ENCODE measurements around the gene EPB41. TPM values are rescaled to one million over a fixed set of nuclear protein-coding genes. Genes with fewer than 3 reads are reported as not detected.
"Not testable (repeated sequence)": the region's sequence is repeated elsewhere in the genome, so short reads cannot be mapped to it uniquely, and the experiment has no call there.

The EPB41 gene
- total and polyA plus RNA-seq, 2 experiments from 2014 or later, result 13.2 to 60.8 TPM

- no peak for TF ChIP-seq EZH2phosphoT487 (IDR thresholded peaks at IDR 0.05; ENCODE audit: low read depth, severe bottlenecking, unreplicated experiment)
- TF ChIP-seq EZH2 (IDR thresholded peaks at IDR 0.05; ENCODE audit: borderline replicate concordance), result no peak
- TF ChIP-seq, protein P1, sequence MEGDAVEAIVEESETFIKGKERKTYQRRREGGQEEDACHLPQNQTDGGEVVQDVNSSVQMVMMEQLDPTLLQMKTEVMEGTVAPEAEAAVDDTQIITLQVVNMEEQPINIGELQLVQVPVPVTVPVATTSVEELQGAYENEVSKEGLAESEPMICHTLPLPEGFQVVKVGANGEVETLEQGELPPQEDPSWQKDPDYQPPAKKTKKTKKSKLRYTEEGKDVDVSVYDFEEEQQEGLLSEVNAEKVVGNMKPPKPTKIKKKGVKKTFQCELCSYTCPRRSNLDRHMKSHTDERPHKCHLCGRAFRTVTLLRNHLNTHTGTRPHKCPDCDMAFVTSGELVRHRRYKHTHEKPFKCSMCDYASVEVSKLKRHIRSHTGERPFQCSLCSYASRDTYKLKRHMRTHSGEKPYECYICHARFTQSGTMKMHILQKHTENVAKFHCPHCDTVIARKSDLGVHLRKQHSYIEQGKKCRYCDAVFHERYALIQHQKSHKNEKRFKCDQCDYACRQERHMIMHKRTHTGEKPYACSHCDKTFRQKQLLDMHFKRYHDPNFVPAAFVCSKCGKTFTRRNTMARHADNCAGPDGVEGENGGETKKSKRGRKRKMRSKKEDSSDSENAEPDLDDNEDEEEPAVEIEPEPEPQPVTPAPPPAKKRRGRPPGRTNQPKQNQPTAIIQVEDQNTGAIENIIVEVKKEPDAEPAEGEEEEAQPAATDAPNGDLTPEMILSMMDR (IDR thresholded peaks at IDR 0.05; ENCODE audit: poor library complexity), result no peak
- Histone ChIP-seq H3K27me3 (no peaks in the 10 kb centered on the region), H3K4me3 (no peak overlapping the region), H3K79me2 (no peaks in the 10 kb centered on the region), H2AFZ (no peak overlapping the region), H3K9me3 (ENCODE audit: low read depth) (no peaks in the 10 kb centered on the region), H3K9me2 (replicated peaks; ENCODE audit: insufficient read depth) (no peaks in the 10 kb centered on the region), H3K27ac (no peak overlapping the region), H4K20me1 (ENCODE audit: insufficient read depth, poor library complexity, severe bottlenecking) (no peaks in the 10 kb centered on the region), H3K36me3 (replicated peaks; ENCODE audit: insufficient read depth, low read depth) (no peaks in the 10 kb centered on the region), H3K4me1 (ENCODE audit: insufficient read depth) (no peaks in the 10 kb centered on the region), H3K4me2 (no peak overlapping the region)
- WGBS (ENCODE audit: low lambda C conversion rate, missing lambda C conversion rate), result 94% methylated on average over 1 of the region's 1 CpG
- DNase-seq (ENCODE audit: low spot score), result no peak
Measured at GRCh38 chr1:29100487-29100886, 186.1 kb downstream of the EPB41 start.

- WGBS (ENCODE audit: low lambda C conversion rate, missing lambda C conversion rate), result 62% methylated on average over 6 of the region's 6 CpGs
Measured at GRCh38 chr1:29105822-29106221, 191.5 kb downstream of the EPB41 start.

GRCh38 chr1:29108041-29108440, 193.7 kb downstream of the EPB41 start:
- H3K79me2 ChIP-seq; H3K9me3 ChIP-seq (ENCODE audit: low read depth); H3K36me3 ChIP-seq (replicated peaks; ENCODE audit: insufficient read depth, low read depth); H3K27me3 ChIP-seq; H3K4me2 ChIP-seq; H4K20me1 ChIP-seq (ENCODE audit: insufficient read depth, poor library complexity, severe bottlenecking); H3K27ac ChIP-seq; H3K4me1 ChIP-seq (ENCODE audit: insufficient read depth); H2AFZ ChIP-seq; DNase-seq (ENCODE audit: low spot score); H3K9me2 ChIP-seq (replicated peaks; ENCODE audit: insufficient read depth); H3K4me3 ChIP-seq: not testable (repeated sequence)
- 89% methylated on average over 6 of the region's 6 CpGs for WGBS (ENCODE audit: low lambda C conversion rate, missing lambda C conversion rate)

More at GRCh38 chr1:29105822-29106221, 191.5 kb downstream of the EPB41 start:
- Histone ChIP-seq H3K4me2 (no peak overlapping the region), H3K27me3 (no peaks in the 10 kb centered on the region), H3K9me3 (ENCODE audit: low read depth) (no peaks in the 10 kb centered on the region), H2AFZ (no peak overlapping the region), H3K4me1 (ENCODE audit: insufficient read depth) (no peaks in the 10 kb centered on the region), H3K36me3 (replicated peaks; ENCODE audit: insufficient read depth, low read depth) (no peaks in the 10 kb centered on the region), H3K27ac (no peak overlapping the region), H4K20me1 (ENCODE audit: insufficient read depth, poor library complexity, severe bottlenecking) (no peaks in the 10 kb centered on the region), H3K4me3 (no peak overlapping the region), H3K9me2 (replicated peaks; ENCODE audit: insufficient read depth) (no peaks in the 10 kb centered on the region), H3K79me2 (no peaks in the 10 kb centered on the region)
- TF ChIP-seq, protein P1 (IDR thresholded peaks at IDR 0.05; ENCODE audit: poor library complexity), result no peak
- TF ChIP-seq EZH2phosphoT487 (IDR thresholded peaks at IDR 0.05; ENCODE audit: low read depth, severe bottlenecking, unreplicated experiment) (no peak), EZH2 (IDR thresholded peaks at IDR 0.05; ENCODE audit: borderline replicate concordance) (no peak)
- no peak for DNase-seq (ENCODE audit: low spot score)

- Histone ChIP-seq H3K79me2 (no peaks in the 10 kb centered on the region), H3K4me3 (no peak overlapping the region), H3K9me2 (replicated peaks; ENCODE audit: insufficient read depth) (no peaks in the 10 kb centered on the region), H3K36me3 (replicated peaks; ENCODE audit: insufficient read depth, low read depth) (no peaks in the 10 kb centered on the region), H4K20me1 (ENCODE audit: insufficient read depth, poor library complexity, severe bottlenecking) (no peaks in the 10 kb centered on the region), H3K4me2 (no peak overlapping the region), H3K9me3 (ENCODE audit: low read depth) (no peaks in the 10 kb centered on the region), H3K4me1 (ENCODE audit: insufficient read depth) (no peaks in the 10 kb centered on the region), H3K27ac (no peak overlapping the region), H3K27me3 (no peaks in the 10 kb centered on the region), H2AFZ (no peak overlapping the region)
- no peak for DNase-seq (ENCODE audit: low spot score)
- 89% methylated on average over 7 of the region's 7 CpGs for WGBS (ENCODE audit: low lambda C conversion rate, missing lambda C conversion rate)
- TF ChIP-seq, protein P1 (IDR thresholded peaks at IDR 0.05; ENCODE audit: poor library complexity), result no peak
- TF ChIP-seq EZH2 (IDR thresholded peaks at IDR 0.05; ENCODE audit: borderline replicate concordance), result no peak
- TF ChIP-seq EZH2phosphoT487 (IDR thresholded peaks at IDR 0.05; ENCODE audit: low read depth, severe bottlenecking, unreplicated experiment), result no peak
Measured at GRCh38 chr1:29112705-29113412, 198.5 kb downstream of the EPB41 start.

Data from hepatocyte (in vitro differentiated cells).